ENCODE measurements around the gene EDN2.
A peak's percentile ranks its signal among the peaks of the same experiment; 100 is the strongest.

The EDN2 gene

DNA sequence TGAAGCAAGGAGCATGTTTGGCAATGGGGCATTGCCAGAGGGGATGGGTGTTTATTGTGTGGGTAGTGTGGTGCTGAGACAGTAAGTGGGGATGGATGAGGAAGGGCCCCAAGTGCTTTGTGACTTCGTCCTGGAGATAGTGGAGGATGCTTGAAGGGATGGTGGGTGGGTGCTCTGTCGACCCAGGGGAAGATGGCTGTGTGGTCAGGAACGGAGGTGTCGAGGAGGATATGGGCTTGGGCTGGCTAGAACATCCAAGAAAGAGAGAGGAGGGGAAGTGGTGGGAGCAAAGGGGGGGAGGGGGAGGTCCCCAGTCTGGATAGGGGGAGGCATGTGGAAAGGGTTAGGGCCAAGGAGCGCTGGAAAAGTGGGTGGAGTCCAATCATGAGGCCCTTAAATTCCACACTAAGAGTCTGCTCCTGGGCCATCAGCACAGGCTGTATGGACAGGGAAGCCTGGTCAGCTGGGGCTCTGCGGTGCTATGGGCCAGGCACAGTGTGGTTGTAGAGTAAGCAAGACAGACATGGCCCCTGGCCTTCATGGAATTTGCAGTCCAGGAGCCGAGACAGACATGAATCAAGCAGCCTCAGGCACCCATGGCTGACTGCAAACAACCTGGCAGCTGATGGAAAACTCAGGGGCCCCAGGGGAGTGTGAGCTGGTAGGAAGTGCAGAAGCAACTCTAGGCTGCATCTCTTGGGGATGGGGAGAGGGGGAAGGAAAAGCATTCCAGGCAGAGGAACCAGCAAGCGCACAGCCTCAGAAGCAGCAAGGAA is 36.3 kb downstream of the EDN2 start:
- no peak overlapping the region for H3K4me3 ChIP-seq (ENCODE audit: low read depth, low read length)
- TF ChIP-seq, protein P1, sequence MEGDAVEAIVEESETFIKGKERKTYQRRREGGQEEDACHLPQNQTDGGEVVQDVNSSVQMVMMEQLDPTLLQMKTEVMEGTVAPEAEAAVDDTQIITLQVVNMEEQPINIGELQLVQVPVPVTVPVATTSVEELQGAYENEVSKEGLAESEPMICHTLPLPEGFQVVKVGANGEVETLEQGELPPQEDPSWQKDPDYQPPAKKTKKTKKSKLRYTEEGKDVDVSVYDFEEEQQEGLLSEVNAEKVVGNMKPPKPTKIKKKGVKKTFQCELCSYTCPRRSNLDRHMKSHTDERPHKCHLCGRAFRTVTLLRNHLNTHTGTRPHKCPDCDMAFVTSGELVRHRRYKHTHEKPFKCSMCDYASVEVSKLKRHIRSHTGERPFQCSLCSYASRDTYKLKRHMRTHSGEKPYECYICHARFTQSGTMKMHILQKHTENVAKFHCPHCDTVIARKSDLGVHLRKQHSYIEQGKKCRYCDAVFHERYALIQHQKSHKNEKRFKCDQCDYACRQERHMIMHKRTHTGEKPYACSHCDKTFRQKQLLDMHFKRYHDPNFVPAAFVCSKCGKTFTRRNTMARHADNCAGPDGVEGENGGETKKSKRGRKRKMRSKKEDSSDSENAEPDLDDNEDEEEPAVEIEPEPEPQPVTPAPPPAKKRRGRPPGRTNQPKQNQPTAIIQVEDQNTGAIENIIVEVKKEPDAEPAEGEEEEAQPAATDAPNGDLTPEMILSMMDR (IDR thresholded peaks at IDR 0.05; ENCODE audit: borderline replicate concordance, insufficient read depth, low read depth, low read length), result no peak

DNA sequence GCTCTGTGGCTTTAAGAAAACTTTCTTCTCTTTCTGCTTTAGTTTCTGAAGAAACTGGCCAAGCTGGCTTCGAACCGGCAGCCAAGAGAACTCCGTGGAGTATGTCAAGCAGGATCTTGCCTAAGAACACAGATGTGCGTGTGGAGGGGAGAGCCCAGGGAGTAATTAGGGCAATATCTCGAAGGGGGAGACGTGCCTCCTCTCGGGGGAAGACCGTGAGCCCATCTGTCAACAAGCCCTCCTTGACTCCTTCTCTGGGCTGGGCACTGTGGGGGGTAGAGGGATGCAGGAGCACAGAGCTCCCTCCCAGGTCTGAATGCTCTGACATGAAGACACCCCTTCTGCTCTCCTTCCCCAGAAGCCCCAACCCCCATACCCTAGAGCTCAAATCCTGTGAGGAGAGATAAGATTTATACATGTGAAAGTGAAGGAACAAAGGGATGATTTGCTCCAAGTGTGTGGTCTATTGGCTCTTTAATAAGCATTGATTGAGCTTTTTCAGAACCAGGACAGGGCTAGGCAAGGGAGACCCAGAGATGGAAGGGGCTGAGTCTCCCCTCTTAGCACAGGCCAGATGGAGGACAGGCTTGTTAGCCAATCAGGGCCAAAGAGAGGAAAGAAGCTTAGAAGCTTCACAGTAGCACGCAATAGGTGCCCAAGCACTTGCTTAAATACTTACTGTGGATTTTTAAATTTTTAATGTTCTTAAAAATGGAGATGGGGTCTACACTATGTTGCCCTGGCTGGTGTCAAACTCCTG is 37.5 kb downstream of the EDN2 start:
- H3K4me3 ChIP-seq (ENCODE audit: low read depth, low read length), result no peak overlapping the region
- TF ChIP-seq, protein P1 (IDR thresholded peaks at IDR 0.05; ENCODE audit: borderline replicate concordance, insufficient read depth, low read depth, low read length), result no peak

DNA sequence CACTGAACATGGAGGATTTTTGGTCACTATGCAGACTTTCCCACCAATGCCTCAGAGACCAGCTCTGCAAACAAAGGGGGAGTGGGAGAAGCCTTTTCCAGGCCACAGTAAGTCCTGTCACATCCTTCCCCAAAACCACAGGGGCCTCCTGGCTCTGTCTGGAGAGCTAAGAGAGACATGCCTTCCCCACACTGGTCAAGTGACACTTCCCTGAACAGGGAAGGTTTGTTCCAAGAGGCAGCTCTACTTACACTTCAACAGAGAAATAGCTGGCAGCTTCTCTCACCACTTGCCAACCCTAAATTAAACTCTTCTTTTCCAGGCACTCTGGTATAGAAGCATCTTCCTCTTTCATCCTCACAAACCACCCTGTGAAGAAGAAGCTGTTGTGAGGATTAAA is 39.7 kb downstream of the EDN2 start:
- TF ChIP-seq, protein P1 (IDR thresholded peaks at IDR 0.05; ENCODE audit: borderline replicate concordance, insufficient read depth, low read depth, low read length), result no peak

DNA sequence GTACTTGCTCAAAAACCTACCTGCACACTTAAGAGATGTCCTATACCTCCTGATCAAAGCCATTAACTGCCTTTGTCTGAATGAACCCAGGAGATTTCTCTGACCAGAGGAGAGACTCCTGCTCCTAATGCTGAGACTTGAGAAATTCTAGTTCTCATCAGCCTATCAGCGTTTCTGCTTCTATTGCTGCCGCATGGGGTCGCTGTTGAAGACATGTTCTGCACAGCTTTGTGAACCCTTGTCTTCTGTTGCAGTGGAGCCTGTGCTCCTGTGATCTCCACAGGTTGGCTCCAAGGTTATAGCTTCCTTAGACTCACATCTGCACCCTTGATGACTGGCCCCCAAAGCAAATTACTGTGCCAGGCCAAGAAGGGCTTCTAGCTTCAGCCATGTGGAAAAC is 40.2 kb downstream of the EDN2 start:
- TF ChIP-seq, protein P1 (IDR thresholded peaks at IDR 0.05; ENCODE audit: borderline replicate concordance, insufficient read depth, low read depth, low read length), result peak; percentile 7; the same call in 1 of the 2 replicates
- H3K4me3 ChIP-seq (ENCODE audit: low read depth, low read length), result no peak overlapping the region

More for the DNA sequence above, 39.7 kb downstream of the EDN2 start:
- no peak overlapping the region for H3K4me3 ChIP-seq (ENCODE audit: low read depth, low read length)

DNA sequence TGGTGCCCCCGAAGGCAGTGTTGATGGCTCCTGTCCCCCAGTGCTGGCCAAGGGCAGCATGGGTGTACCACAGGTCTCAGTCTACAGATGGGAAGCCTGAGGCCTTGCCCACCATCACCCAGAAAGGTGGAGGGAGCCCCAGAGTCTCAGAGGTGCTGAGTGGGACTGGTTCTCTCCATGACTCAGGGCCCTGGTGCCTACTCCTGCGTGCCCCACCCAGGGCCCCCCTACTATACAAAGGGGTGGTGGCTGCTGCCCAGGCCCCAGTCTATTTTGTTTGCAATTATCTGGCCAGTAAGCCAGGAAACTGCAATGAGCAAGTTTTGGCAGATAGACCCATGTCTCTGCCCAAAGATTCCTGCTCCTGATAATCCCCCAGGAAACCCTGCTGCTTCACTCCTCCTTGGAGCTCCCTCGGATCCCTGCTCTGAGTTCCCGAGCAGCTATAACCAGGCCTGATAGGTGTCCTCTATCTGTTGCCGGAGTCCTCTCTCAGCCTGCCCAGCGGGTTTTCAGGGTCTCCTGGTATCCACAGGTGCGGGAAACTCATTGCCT is 41.7 kb downstream of the EDN2 start:
- no peak overlapping the region for H3K4me3 ChIP-seq (ENCODE audit: low read depth, low read length)
- TF ChIP-seq, protein P1 (IDR thresholded peaks at IDR 0.05; ENCODE audit: borderline replicate concordance, insufficient read depth, low read depth, low read length), result no peak

DNA sequence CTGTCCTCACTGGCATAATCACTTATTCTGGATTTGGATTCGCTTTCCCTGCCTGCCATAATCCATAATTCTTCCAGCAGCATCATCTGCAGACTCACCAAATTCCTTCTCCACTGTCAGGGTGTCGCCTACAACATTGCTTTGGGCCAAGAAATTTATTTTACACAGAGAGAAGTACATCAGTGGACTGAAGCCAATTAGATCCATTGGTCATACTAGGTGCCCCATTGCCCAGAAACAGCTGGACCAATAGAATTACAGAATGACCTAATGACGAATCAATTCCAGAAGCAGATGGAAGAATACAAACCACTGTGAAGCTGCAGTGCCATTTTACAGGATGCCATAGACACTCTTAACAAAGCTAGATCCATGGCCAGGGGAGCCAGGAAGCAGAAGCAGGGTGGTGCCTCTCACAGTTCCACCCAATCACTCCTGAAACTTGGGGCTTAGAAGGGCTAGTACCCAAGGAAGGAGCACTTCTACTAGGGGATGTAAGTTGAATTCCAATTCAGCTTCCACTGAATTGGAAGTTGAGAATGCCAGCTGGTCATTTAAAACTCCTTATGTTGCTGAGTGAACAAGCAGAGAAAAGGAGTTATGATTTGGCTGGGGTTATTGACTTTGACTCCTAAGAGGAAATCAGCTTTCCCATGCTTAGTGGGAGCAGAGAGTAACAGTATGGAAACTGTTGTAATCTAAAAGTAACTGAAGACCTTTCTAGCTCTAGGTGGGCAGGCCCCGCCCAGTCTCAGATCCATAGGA is 44.0 kb downstream of the EDN2 start:
- no peak overlapping the region for H3K4me3 ChIP-seq (ENCODE audit: low read depth, low read length)
- TF ChIP-seq, protein P1 (IDR thresholded peaks at IDR 0.05; ENCODE audit: borderline replicate concordance, insufficient read depth, low read depth, low read length), result no peak
